Measurements from ENCODE around the gene PCDH12. TPM values are rescaled to one million over a fixed set of nuclear protein-coding genes. Genes with fewer than 3 reads are reported as not detected.

Gene PCDH12
- total RNA-seq, 4 donors from 2014 or later = 1.3 to 43.6 (median 3.6) TPM

- peak in 1 of 2 donors; percentile 35 for DNase-seq
- Histone ChIP-seq H3K36me3 (no peaks in the 10 kb centered on the region), H3K27ac (no peak overlapping the region), H3K4me3 (no peak overlapping the region), H3K9me3 (no peaks in the 10 kb centered on the region), H3K4me1 (no peaks in the 10 kb centered on the region), H3K27me3 (no peaks in the 10 kb centered on the region)
- intact Hi-C loops (cut with DNase I; ENCODE audit: low total_unique reads) = no loop called here
- TF ChIP-seq CTCF (IDR thresholded peaks at IDR 0.05) (no peak), POLR2A (IDR thresholded peaks at IDR 0.05) (no peak)
Measured at GRCh38 chr5:141934099-141934844, 23.7 kb downstream of the PCDH12 start.

- no peak for TF ChIP-seq CTCF (IDR thresholded peaks at IDR 0.05)
- TF ChIP-seq POLR2A (IDR thresholded peaks at IDR 0.05) = no peak
- Histone ChIP-seq H3K36me3 (no peaks in the 10 kb centered on the region), H3K9me3 (no peaks in the 10 kb centered on the region), H3K4me1 (no peaks in the 10 kb centered on the region), H3K27ac (no peak overlapping the region), H3K4me3 (no peak overlapping the region), H3K27me3 (no peaks in the 10 kb centered on the region)
- no peak for DNase-seq
- intact Hi-C loops (cut with DNase I; ENCODE audit: low total_unique reads) = no loop called here
Measured at GRCh38 chr5:141933151-141933550, 24.9 kb downstream of the PCDH12 start.

DNA sequence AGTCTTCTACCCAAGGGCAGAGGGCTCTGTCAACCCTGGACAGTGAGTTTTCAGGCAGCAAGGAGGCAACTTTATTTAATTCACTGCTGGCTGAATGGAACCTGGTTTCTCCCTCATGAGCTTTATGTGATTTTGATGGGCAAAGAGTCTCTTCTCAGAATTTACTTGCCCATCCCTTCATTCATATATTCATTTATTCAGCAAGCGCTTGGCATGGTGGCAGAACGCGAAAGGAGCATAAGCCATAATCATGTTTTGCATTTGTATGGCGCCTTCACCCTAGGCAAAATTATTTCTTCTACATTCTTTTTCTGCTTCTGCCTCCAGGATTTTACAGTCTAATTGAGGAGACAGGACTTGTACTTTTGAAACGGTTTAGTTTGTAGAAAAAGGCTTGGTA is 26.3 kb downstream of the PCDH12 start:
- Histone ChIP-seq H3K9me3 (no peaks in the 10 kb centered on the region), H3K27ac (no peak overlapping the region), H3K4me3 (no peak overlapping the region), H3K27me3 (no peaks in the 10 kb centered on the region), H3K36me3 (no peaks in the 10 kb centered on the region), H3K4me1 (no peaks in the 10 kb centered on the region)
- DNase-seq = no peak
- intact Hi-C loops (cut with DNase I; ENCODE audit: low total_unique reads) = no loop called here
- TF ChIP-seq POLR2A (IDR thresholded peaks at IDR 0.05) (no peak), CTCF (IDR thresholded peaks at IDR 0.05) (no peak)

- H3K36me3 ChIP-seq = no peaks in the 10 kb centered on the region
- H3K27ac ChIP-seq = no peak overlapping the region
- H3K27me3 ChIP-seq = no peaks in the 10 kb centered on the region
- no peak for DNase-seq
- no peak overlapping the region for H3K4me3 ChIP-seq
- H3K4me1 ChIP-seq = peaks cover under 1% of the 10 kb centered on the region in 2 donors
- H3K9me3 ChIP-seq = no peaks in the 10 kb centered on the region
- intact Hi-C loops (cut with DNase I; ENCODE audit: low total_unique reads) = no loop called here
- TF ChIP-seq CTCF (IDR thresholded peaks at IDR 0.05) (no peak), POLR2A (IDR thresholded peaks at IDR 0.05) (no peak)
Measured at GRCh38 chr5:141929398-141930058, 28.5 kb downstream of the PCDH12 start.

- Histone ChIP-seq H3K4me3 (no peak overlapping the region), H3K27me3 (no peaks in the 10 kb centered on the region), H3K36me3 (no peaks in the 10 kb centered on the region), H3K4me1 (peaks cover 4 to 5% of the 10 kb centered on the region in 2 donors), H3K27ac (no peak overlapping the region), H3K9me3 (no peaks in the 10 kb centered on the region)
- TF ChIP-seq CTCF (IDR thresholded peaks at IDR 0.05) (no peak), POLR2A (IDR thresholded peaks at IDR 0.05) (no peak)
- intact Hi-C loops (cut with DNase I; ENCODE audit: low total_unique reads) = no loop called here
- DNase-seq = peak in 1 of 2 donors; percentile 37
Measured at GRCh38 chr5:141928051-141928450, 30.0 kb downstream of the PCDH12 start.
